HG03175 (cell line): ENCODE data around the gene ATP1A4.

Source experiments
- ATAC-seq: cut with Tn5 transposase; IDR thresholded peaks from one replicate; pipeline ENCODE4 v1.9.1; 2021; ENCODE audit warnings: mild to moderate bottlenecking, moderate library complexity; ENCODE audit not compliant: unreplicated experiment

The ATP1A4 gene

DNA sequence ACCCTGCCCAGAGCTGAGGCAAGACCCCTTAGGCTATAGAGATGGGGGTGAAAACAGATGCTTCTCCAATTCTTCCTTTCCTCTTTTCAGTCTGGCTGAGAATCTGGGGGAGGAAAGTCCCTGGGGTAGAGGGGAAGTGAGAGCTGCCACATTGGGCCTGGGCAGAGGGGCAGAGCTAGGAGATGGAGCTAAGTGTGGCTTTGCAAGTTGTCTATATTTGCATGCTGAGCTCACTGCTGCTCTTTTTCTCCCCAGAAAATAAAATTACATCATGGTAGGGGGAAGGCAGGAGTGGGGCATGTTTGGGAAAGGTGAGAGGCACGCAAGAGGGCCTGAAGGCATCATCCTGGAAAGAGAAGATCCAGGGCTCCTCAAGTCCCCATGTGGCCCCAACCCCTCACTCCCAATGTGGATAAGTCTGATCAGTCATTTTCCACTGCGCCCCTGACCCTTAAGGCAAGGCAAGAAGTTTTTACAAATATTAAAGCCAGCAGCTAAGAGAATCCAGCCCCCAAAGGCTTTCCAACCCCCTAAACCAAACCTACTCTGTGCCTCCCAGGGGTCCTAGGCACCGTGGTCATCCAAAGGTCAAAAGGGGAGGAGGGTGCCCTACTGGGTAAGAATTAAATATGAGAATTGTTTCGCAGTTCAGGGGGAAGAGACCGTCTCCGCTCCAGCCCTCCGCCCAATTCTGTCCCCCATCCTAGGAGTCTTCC is 53.3 kb downstream of the ATP1A4 start:
- ATAC-seq = peak; percentile 62

DNA sequence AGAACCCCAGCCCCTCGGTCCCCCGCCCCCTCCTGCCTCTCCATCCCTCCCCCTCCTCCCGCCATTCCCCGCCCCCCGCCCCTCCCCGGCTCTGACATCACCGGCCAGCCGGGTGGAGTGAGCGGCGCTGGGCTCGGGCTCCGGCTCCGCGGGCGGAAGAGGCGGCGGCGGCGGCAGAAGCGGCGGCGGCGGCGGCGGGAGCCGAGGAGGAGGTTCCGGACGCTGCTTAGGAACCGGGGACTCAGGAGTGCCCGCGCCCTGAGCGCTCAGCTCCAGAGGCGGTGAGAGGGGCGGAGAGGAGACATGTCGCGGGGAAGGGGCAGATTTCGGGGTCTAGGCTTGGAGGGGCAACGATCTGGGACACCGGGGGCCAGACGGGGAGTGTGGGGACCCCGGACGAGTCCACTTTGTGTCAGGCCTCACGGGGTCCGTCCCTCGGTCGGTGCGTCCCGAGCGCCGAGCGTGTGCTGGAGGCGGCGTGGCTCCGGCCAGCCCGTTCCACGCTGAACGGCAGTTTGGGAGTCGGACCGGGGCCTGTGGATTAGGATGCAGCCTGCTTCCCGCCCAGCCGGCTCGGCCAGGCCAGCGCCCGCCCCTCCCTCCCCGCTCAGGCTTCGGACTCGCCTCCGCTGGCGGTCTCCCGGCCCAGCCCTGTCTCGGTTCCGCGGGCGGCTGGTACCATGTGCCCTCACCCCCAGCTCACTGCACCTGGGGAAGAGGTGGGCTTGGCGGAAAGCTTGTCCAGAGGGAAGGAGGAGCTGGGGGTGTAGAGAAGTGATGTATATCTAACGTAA is 54.0 kb downstream of the ATP1A4 start, which contains the start of gene PEA15:
Gene PEA15 (plus strand): TSS at position 143 of the 794 bp plus-strand sequence. CDS start 6,161 bp downstream, outside the sequence.
- ATAC-seq = peak; percentile 50

DNA sequence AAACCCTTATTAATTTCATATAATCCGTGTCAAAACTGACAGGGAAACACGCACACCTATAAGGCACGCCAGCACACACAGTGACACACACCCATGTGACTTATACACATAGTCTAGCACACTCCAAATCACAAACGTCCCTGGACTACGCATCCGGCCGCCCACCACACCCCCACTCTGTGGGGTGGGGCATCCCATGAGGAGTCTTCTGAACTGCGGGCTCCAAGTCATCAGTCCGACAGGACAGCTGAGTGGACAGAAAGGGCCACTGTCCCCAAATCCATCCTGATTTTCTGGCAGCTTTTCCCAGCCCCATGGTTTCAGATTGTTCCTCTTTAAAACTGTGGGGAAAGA is 54.6 kb downstream of the ATP1A4 start:
- ATAC-seq = peak; percentile 39

DNA sequence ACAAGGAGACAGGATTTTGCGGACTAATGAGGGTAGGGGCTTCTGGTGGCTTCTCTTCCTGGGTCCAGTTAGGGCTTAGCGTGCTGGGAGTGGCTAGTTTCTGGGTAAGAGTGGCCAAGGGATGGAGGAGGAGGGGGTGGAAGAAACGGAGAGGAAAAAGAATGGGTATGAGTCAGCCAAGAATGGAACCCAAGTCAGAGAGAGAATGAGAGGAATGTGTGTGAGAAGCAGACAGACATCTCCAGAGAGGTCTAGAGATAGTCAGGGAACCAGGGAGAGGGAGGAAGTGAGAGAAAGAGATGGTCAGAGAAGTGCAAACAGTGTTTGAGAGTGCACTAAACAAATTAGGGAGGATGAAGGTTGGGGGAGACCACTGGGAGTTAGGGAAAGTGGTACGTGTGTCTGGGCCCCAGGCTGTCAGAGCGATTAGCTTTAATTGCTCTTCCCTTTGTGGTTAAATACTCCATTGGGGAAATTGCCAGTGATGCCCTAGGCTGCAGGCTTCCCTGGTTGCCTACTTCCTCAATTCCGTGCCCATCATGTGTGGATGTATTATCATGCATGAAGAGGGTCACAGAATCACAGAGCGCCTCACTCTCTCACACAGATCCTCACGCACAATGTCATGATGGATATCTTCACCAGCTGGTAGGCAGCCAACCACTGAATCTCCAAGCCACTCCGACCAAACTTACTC is 55.2 kb downstream of the ATP1A4 start:
- ATAC-seq = no peak

DNA sequence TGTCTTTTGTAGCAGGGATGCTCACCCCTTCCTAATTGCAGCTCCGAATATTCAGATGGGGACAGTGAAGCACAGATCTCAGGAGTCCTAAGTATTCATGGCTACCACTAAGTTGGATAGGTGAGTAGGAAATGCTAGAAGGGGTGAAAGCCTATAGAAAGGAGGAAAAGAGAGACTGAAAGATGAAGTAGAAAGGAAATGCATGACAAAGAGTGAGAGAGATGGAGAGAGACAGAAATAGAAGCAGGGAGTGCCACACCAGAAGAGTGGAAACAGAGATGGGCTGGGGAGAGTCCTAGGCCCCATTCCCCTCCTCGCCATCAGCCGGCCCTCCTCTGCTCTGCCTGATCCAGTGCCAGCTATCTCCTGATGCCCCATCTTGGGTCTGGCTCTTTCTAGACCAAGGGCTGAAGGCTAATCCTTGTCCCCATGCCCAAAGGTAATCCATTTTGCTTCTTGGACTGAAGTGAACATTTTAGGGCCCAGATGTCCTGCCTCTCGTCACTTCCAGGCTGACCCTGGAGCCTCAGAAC is 55.8 kb downstream of the ATP1A4 start:
- ATAC-seq = no peak

DNA sequence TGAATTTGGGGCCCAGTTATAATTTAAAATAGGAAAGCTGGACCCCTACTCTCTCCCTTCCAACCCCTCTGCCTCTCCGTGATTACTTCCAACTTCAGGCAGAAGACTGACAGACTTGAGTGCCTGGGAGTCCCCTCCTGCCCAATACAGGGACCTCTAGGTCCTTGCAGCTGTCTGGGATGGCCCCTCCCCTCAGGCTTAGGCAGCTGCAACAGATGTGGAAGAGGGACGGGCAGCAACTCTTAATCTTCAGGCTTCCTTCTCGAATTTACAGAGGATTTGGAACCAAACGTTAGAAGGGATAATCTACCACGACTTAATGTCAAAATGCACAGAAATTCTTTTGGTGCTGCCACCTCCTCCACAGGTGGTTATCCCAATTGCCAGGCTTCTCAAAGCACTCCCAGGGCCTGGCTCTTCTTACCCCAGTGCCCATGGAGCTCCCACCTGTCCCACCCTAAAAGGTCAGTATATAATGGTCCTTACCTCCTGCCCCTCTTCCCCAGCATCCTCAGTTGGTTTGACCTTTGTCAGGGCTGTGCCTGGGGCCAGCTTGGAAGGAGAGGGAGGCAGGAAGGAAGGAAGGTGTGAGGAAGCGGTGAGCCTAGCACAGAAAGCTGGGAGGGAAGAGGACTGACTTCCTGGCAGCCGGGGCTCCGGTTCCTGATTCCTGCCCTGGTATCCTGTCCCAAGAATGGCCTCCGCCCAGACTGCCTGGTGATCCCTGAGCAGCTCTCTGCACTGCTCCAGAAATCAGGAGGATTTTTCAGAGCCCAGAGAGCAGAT is 56.6 kb downstream of the ATP1A4 start:
- no peak for ATAC-seq

DNA sequence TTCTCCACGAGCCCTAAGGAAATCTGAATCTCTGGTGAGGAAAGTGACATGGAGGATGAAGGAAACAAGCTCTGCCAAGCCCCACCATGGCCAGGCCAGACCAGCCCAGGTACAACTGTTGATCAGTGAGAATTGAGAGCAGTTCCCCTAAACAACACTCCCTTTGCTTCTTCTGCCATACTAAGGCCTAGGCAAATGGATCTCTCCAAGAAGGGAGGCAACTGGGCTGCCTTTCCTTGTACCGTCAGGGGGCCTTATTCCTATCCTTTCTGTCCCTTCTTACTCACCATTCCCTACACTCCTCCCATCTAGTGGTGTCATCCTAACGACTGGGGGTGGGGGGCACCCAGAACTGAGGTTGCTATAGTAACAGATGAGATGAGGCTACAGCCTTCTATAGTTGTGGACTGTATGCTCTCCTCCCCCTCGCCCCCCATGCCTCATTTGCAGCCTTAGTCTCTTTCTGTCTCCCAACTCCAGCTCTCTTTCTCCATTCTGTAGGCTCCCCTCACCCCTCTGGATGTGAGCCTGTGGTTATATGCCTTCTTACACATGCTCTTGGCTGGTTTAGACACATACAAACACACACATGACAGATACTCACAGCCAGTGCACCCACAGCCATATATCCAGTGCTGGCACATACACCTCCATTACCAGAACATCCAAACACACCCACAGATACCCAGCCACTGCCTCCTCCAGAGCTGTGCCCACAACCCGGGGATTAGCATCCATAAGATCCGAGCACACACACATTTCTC is 57.3 kb downstream of the ATP1A4 start:
- no peak for ATAC-seq

DNA sequence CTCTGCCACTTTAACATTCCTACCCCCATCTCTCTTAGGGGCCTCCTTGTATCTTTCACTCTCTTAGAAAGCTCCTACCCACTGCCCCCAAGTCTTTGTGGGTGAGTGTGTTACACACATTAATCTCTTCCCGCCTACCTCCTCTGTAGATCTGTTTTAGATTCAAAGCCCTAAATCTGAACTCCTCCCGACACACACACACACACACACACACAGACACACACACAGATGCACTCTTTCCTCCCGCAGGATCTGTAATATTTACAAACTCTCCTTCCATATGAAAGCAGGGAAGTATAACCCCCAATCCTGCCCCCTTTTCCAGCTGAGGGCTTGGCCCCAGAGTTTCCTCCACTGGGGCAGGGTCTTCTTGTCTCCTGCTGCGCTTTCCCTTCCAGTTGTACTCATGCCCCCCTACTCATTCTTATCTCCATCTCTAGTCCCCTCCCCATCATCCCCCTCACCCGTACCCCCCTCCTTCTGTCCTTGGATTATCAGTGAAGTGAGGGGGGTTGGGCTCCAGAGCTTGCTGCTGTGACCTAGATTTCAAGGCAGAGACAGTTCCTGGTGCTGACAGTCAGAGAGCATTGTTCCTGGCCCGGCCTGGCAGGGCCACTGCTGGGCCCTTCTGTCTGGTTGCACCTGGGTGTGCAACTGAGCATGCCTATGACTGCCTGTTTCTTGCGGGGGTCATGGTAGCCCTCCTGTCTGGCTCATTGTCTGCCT is 58.1 kb downstream of the ATP1A4 start:
- ATAC-seq = no peak

DNA sequence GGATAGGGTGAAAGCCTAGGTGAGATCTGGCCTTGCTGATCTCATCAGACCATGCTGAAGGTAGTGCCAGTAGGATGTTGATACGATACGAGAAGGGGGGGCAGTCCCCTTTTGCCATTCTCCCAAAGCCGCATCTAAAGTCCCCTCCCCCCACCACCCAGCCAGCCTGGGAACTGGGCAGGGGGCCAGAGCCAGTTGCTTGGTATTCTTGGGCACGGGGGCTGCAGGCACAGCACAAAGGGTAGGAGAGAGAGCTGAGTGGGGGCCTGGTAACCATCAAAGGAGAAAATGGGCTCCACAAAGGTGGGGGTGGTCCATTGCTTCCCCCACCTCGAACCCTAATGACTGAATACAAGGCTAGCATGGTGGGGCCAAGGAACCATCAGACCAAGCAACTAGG is 59.2 kb downstream of the ATP1A4 start:
- ATAC-seq = no peak

DNA sequence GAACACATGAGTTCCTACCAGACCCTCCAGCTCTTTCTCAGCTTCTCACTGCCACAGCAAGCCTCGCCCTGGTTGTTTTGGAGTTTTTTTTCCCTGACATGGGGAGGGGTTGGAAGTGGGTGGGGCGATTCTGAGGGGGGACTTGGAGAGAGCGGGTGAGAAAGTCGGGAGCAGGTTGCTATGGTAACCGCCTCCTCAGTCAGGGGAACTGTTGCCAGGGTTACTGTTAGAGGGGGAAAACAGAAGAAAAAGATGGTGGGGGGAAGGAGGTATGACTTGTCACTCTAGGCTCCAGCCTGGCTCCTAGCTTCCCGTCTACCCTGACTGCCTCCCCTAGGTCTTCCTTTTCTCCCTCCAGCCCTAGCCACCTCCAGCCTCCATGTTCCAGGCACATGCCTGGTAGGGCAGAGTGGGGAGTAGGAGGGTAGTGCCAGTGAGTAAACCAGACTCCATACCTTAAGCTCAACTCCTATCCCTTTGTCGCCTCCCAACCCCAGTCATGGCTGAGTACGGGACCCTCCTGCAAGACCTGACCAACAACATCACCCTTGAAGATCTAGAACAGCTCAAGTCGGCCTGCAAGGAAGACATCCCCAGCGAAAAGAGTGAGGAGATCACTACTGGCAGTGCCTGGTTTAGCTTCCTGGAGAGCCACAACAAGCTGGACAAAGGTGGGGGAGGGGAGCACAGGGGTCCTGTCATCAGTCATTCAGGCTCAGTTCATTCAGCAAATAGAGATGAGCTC is 59.8 kb downstream of the ATP1A4 start:
- no peak for ATAC-seq

DNA sequence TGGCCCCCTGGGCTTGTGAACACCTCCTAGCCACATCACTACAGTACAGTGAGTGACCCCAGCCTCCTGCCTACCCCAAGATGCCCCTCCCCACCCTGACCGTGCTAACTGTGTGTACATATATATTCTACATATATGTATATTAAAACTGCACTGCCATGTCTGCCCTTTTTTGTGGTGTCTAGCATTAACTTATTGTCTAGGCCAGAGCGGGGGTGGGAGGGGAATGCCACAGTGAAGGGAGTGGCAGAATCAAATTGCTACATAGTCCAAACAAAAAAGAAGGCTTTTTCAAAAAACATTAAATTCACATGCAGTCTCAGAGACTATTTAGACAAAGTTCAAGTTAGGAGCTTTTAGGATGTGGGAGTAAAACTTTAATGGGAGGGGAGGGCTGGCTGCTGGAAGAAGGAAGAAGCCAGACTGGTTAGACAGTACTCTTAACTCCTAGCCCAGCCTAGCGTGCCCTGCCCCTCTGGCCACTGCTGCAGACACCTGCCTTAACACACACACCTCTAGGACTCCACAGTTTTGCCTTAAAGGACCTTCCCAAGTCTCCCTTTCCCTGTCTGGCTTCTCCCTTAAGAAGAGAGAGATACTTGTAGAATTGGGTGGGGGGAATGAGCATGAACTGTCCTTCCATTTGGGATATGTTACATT is 63.2 kb downstream of the ATP1A4 start:
- ATAC-seq = no peak

DNA sequence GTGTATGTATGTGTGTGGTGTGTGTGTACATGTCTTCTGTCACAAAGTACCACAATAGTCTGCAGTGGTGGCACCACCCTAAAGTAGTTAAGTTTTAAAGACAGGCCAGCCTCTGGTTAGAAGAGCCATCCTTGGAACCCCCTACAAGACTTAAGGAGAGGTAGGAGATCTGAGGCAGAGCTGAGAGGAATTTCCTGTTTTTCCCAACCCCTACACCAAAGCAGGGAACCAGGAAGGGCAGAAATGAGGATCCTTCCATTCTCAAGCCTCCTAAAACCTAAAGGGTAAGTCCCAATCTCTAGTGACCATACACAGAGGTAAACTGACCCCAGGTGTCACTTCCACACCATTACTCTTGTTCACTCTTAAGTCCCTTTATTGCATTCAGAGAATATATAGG is 64.9 kb downstream of the ATP1A4 start:
- ATAC-seq = no peak

DNA sequence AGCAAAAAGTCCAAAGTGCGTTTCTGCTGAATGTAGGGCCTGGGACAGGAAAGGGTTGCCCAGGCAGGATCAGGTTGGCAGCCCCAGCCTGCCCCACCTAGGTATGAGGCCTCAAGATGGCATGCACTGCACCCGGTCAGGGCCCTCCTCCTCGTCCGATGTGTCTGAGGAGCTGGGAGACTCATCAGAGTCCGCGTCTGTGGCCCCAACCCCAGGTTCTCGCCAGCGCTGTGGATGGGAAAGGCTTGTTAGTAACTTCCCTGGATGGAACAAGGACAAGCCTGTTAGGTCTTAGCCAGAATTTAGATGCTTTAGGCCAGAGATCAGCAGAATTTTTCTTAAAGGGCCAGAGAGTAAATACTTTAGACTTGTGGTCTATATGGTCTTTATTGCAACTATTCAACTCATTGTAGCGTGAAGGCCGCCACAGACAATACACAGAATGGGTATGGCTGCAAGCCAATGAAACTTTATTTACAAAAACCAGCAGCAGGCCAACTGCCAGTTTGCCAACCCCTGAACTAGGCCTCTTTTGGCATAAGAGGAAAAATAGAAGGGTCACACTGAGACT is 66.2 kb downstream of the ATP1A4 start:
- ATAC-seq = no peak

DNA sequence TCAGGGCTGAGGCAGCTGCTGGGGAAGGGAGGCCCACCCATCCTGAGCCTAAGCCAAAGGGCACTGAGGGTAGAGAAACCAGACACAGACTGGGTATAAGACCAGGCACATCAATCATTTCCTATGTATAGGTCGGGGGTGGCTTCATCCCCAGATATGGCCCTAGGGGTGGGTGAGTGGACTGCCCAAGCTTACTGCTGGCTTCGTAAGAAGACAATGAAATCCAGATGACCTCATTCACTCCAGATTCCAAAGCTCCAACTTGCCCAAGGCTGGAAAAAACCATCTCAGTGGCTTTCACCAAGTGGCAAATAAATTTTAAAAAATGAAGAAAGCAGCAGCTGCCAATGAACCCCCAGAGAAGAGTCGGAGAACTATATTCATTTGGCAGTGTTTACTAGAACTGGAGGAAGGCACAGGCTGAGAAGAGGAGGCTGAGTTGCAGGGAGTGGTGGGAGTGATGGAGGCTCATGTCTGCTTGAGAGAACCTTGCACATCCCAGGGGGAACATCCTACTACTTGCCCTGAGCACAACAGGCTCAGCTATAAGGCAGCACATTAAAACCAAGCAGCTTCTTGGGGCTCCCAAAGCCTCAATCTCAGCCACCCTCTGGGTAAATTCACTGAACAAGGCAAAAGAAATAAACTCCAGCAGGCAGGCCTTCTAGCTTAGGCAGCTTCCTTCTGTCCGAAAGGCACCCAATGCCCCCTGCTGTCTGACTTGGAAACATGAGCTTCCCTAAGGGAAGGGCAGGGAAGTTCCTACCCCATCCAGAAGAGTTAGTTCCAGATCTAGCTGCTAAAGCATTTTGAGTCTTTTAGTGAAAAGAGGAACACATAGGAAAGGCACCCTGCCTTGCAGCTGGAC is 67.9 kb downstream of the ATP1A4 start:
- ATAC-seq = no peak

DNA sequence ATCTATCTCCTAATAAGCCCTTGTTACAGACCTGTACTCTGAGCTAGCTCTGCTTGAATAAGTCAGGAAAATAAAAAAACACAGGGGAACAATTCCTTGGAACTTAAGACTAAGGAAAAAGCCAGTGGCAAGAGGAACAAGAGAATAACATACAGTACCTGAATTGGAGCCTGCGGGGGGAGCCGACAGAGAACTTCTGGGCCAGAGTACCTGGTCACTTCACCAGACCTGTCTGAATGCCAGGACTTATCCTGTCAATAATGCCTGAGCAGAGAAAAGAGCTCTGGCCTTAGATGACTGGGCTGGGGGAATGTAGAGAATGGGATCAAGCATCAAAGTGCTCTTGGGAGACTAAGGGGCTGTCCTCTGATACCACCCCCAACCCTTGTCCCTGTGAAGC is 68.9 kb downstream of the ATP1A4 start:
- no peak for ATAC-seq

DNA sequence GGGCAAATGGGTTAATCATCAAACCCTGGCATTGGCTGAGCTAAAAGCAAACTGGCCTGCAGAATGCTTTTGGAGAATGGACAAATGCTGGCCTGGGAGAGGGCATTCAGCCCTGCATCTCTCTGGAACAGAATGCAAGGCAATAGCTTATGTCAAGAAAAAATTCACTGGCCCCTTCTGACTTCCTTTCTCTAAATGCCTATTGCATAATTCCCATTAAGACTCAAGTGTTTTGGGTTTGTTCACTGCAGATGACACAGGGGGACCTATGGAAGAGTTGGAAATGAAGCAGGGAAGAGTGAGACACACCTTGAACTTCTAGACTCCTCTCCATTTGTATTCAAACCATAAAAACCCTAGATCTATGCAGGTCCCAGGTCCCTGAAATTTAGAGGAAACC is 69.7 kb downstream of the ATP1A4 start:
- no peak for ATAC-seq

DNA sequence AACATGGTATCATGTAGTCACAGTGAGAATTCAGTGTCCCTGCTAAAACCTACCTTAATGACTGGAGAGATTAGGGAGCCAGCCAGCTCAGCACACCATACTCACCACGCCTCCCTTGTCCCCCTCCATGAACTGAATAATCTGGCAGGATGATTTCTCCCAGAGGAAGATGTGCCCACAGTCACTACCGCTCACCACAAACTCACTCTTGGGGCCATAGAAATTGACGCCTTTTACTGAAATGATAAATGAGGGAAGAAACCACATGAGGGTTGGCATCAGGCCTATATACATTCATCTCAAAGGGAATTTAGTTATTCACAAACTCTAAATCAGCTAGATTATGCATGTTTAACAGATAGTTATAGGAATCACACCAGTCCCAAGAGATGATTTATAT is 71.1 kb downstream of the ATP1A4 start:
- no peak for ATAC-seq
